ENCODE data around the gene BCAM. TPM values are rescaled to one million over a fixed set of nuclear protein-coding genes. Genes with fewer than 3 reads are reported as not detected.

Gene BCAM
- total and polyA plus RNA-seq, 7 donors: 1.2 to 36.3 (median 11.8) TPM

GRCh38 chr19:44794610-44795009 is 14.3 kb upstream of the BCAM start:
- Histone ChIP-seq H3K27ac (no peak overlapping the region), H3K9me3 (no peaks in the 10 kb centered on the region), H3K4me3 (no peak overlapping the region), H3K36me3 (no peaks in the 10 kb centered on the region), H3K27me3 (no peaks in the 10 kb centered on the region), H3K4me1 (no peaks in the 10 kb centered on the region)
- no peak for DNase-seq
- intact Hi-C loops (cut with DNase I): no loop called here
- no peak for TF ChIP-seq EP300 (IDR thresholded peaks at IDR 0.05)
- TF ChIP-seq, protein P1, sequence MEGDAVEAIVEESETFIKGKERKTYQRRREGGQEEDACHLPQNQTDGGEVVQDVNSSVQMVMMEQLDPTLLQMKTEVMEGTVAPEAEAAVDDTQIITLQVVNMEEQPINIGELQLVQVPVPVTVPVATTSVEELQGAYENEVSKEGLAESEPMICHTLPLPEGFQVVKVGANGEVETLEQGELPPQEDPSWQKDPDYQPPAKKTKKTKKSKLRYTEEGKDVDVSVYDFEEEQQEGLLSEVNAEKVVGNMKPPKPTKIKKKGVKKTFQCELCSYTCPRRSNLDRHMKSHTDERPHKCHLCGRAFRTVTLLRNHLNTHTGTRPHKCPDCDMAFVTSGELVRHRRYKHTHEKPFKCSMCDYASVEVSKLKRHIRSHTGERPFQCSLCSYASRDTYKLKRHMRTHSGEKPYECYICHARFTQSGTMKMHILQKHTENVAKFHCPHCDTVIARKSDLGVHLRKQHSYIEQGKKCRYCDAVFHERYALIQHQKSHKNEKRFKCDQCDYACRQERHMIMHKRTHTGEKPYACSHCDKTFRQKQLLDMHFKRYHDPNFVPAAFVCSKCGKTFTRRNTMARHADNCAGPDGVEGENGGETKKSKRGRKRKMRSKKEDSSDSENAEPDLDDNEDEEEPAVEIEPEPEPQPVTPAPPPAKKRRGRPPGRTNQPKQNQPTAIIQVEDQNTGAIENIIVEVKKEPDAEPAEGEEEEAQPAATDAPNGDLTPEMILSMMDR (IDR thresholded peaks at IDR 0.05): no peak
- no peak for TF ChIP-seq POLR2A (IDR thresholded peaks at IDR 0.05)
- no peak for TF ChIP-seq POLR2AphosphoS5 (IDR thresholded peaks at IDR 0.05)
- WGBS, 2 donors: 96% methylated on average over 4 of the region's 4 CpGs

- Histone ChIP-seq H3K9me3 (no peaks in the 10 kb centered on the region), H3K4me3 (no peak overlapping the region), H3K27me3 (no peaks in the 10 kb centered on the region), H3K4me1 (no peaks in the 10 kb centered on the region), H3K36me3 (no peaks in the 10 kb centered on the region), H3K27ac (no peak overlapping the region)
- WGBS, 2 donors: 82 to 93% methylated on average over 13 of the region's 13 CpGs
- TF ChIP-seq EP300 (IDR thresholded peaks at IDR 0.05) (no peak), POLR2AphosphoS5 (IDR thresholded peaks at IDR 0.05) (no peak), POLR2A (IDR thresholded peaks at IDR 0.05) (no peak)
- TF ChIP-seq, protein P1 (IDR thresholded peaks at IDR 0.05): no peak
- intact Hi-C loops (cut with DNase I): no loop called here
- no peak for DNase-seq
Observed at GRCh38 chr19:44795398-44795987, 13.4 kb upstream of the BCAM start.

- intact Hi-C loops (cut with DNase I): no loop called here
- no peaks in the 10 kb centered on the region for H3K9me3 ChIP-seq
Observed at GRCh38 chr19:44796701-44797115, 12.2 kb upstream of the BCAM start.

DNA sequence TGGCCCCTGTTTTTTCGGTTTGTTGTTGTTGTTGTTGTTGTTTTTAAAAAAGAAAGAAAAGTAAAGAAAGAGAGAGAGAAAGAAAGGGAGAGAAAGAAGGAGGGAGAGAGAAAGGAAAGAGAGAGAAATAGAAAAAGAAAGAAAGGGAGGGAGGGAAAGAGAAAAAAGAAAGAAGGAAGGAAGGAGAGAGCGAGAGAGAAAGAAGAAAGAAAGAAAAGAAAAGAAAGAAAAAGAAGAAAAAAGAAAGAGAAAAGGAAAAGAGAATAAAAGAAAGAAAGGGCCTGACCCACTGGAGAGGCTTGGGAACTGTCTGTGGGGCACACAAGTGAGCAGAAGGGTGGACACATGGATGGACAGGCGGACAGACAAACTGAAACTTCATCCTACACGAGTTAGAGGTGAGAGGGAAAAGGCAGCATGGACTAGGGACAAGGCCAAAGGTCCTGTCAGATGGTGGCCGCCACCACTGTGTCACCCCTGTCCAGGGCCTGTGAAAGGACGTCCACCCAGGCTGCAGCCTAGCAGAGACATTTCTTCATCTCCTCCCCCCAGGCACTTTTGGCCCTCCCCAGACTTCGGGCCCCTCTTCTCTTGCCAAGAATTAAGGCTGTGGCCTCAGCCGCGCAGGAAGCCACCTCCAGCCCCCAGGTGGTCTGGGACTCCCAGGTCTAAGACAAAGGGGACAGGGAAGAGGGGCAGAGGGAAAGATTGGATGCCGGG is 9.1 kb upstream of the BCAM start:
- no peak for DNase-seq
- Histone ChIP-seq H3K27ac (no peak overlapping the region), H3K4me1 (no peaks in the 10 kb centered on the region), H3K27me3 (no peaks in the 10 kb centered on the region), H3K4me3 (no peak overlapping the region), H3K36me3 (no peaks in the 10 kb centered on the region), H3K9me3 (no peaks in the 10 kb centered on the region)
- WGBS, 2 donors: 72 to 85% methylated on average over 10 of the region's 10 CpGs
- intact Hi-C loops (cut with DNase I): loop anchor here (1.0 kb wide), 1 partner anchor 45 kb away; no protein-coding TSS in a partner anchor
- TF ChIP-seq EP300 (IDR thresholded peaks at IDR 0.05) (no peak), POLR2AphosphoS5 (IDR thresholded peaks at IDR 0.05) (no peak)

More at GRCh38 chr19:44796701-44797115, 12.2 kb upstream of the BCAM start:
- TF ChIP-seq, protein P1 (IDR thresholded peaks at IDR 0.05): no peak
- TF ChIP-seq POLR2AphosphoS5 (IDR thresholded peaks at IDR 0.05) (no peak), POLR2A (IDR thresholded peaks at IDR 0.05) (no peak), EP300 (IDR thresholded peaks at IDR 0.05) (no peak)
- Histone ChIP-seq H3K27me3 (no peaks in the 10 kb centered on the region), H3K36me3 (no peaks in the 10 kb centered on the region), H3K4me3 (no peak overlapping the region), H3K4me1 (no peaks in the 10 kb centered on the region), H3K27ac (peak overlapping the region in 1 of 4 donors; percentile 51)
- DNase-seq: no peak
- WGBS, 2 donors: 43 to 75% methylated on average over 12 of the region's 12 CpGs

DNA sequence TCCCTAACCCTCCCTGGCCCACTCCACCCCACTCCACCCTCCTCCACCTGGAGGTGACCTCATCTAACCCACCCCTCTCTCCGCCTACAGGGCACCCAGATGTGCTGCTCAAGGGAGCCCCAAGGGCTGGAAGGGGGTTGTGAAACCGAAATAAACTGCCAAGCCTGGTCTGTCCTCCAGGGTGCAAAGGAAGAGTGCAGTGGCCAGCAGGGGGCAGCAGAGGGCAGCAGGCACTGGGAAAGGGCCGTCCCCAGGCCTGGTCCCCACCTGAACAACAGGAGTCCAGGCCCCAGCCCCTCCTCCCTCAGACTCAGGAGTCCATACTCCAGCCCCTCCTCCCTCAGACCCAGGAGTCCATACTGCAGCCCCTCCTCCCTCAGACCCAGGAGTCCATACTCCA is 8.4 kb upstream of the BCAM start:
- H3K36me3 ChIP-seq: no peaks in the 10 kb centered on the region
- peak; percentile 91 for DNase-seq
- 3% methylated on average over 3 of the region's 3 CpGs for WGBS, 2 donors
- no peak for TF ChIP-seq POLR2AphosphoS5 (IDR thresholded peaks at IDR 0.05)
- TF ChIP-seq, protein P1 (IDR thresholded peaks at IDR 0.05): peak; percentile 91 to 97 (median 94)
- no peak overlapping the region for H3K27ac ChIP-seq
- H3K27me3 ChIP-seq: no peaks in the 10 kb centered on the region
- H3K4me3 ChIP-seq: no peak overlapping the region
- H3K4me1 ChIP-seq: no peaks in the 10 kb centered on the region
- no peaks in the 10 kb centered on the region for H3K9me3 ChIP-seq
- intact Hi-C loops (cut with DNase I): loop anchor here (1.0 kb wide), 1 partner anchor 44 kb away; no protein-coding TSS in a partner anchor

Data from sigmoid colon (tissue), 7 donors.